CD4-positive, alpha-beta memory T cell (primary cell): ENCODE results near the gene WDR81. TPM values are rescaled to one million over a fixed set of nuclear protein-coding genes. Genes with fewer than 3 reads are reported as not detected.
"Not testable (repeated sequence)": the region's sequence is repeated elsewhere in the genome, so short reads cannot be mapped to it uniquely, and the experiment has no call there.

Source experiments
- CTCF ChIA-PET: fragments of 350-600 bp; sonication (Branson Sonifier 250); formaldehyde crosslinking; loops from one replicate; lab custom pipeline; 2021; ENCODE audit warnings: inconsistent platforms; ENCODE audit not compliant: partially characterized antibody; lab: Charles Lee
- POLR2A ChIA-PET: fragments of 350-600 bp; sonication (Branson Sonifier 250); formaldehyde crosslinking; loops from one replicate; lab custom pipeline; 2021; ENCODE audit not compliant: partially characterized antibody; lab: Charles Lee
- DNase-seq, 5 donors: peaks; one replicate each; pipeline versions ENCODE4 v3.0.0 to v3.0.0-alpha.2; 2020 to 2022; ENCODE audit warnings: mixed read lengths in 1 of 5
- H3K27ac ChIP-seq: one replicate; pipeline ENCODE4 v1.7.0; 2013; ENCODE audit warnings: low read depth, low read length
- H3K27me3 ChIP-seq: 2 replicates; pipeline ENCODE4 v1.7.0; 2013; ENCODE audit warnings: mild to moderate bottlenecking, low read length, moderate library complexity; ENCODE audit not compliant: insufficient read depth
- H3K36me3 ChIP-seq: 2 replicates; pipeline ENCODE4 v1.7.0; 2013; ENCODE audit warnings: mild to moderate bottlenecking, low read length, moderate library complexity; ENCODE audit not compliant: insufficient read depth
- H3K4me1 ChIP-seq: 2 replicates; pipeline ENCODE4 v1.7.0; 2013; ENCODE audit warnings: mild to moderate bottlenecking, low read length, moderate library complexity; ENCODE audit not compliant: insufficient read depth
- H3K4me3 ChIP-seq, 2 donors: one replicate each; pipeline ENCODE4 v1.7.0; 2013; ENCODE audit warnings: low read length in 2 of 2, mild to moderate bottlenecking in 1 of 2
- H3K9me3 ChIP-seq, 2 donors: one replicate each; pipeline ENCODE4 v1.7.0; 2013; ENCODE audit warnings: low read length in 2 of 2, control low read depth in 1 of 2; ENCODE audit not compliant: control insufficient read depth in 1 of 2
- H3K27ac Mint-ChIP-seq, 7 donors: one replicate each; pipeline ENCODE4 v1.8.0; 2020 to 2021; ENCODE audit warnings: mixed read lengths in 7 of 7, mild to moderate bottlenecking in 6 of 7, inconsistent platforms in 3 of 7, moderate library complexity in 3 of 7
- H3K27me3 Mint-ChIP-seq, 2 donors: one replicate each; pipeline ENCODE4 v1.8.0; 2020 to 2021; ENCODE audit warnings: mixed read lengths in 2 of 2
- H3K36me3 Mint-ChIP-seq, 2 donors: one replicate each; pipeline ENCODE4 v1.8.0; 2020 to 2021; ENCODE audit warnings: mixed read lengths in 2 of 2, inconsistent platforms in 1 of 2, mild to moderate bottlenecking in 1 of 2
- H3K4me1 Mint-ChIP-seq, 4 donors: one replicate each; pipeline ENCODE4 v1.8.0; 2020 to 2021; ENCODE audit warnings: mixed read lengths in 4 of 4, mild to moderate bottlenecking in 1 of 4
- H3K4me3 Mint-ChIP-seq, 8 donors: one replicate each; pipeline ENCODE4 v1.8.0; 2020 to 2021; ENCODE audit warnings: mixed read lengths in 8 of 8, mild to moderate bottlenecking in 7 of 8, moderate library complexity in 6 of 8, inconsistent platforms in 3 of 8
- H3K9me3 Mint-ChIP-seq, 8 donors: one replicate each; pipeline ENCODE4 v1.8.0; 2020 to 2021; ENCODE audit warnings: mixed read lengths in 8 of 8, mild to moderate bottlenecking in 5 of 8, inconsistent platforms in 3 of 8, moderate library complexity in 1 of 8
- intact Hi-C: fragments of 100-400 bp; cut with micrococcal nuclease; formaldehyde crosslinking; loops from one replicate; pipeline ENCODE4 v1.15.1; 2023
- polyA plus RNA-seq, 2 donors: library from polyadenylated mRNA; unstranded; fragments of 300-500 nt; fragmentation: Illumina TruSeq; gene quantifications; one replicate each; pipeline ENCODE4 v1.2.3, GENCODE V29; 2021
- total RNA-seq, 2 experiments: library from RNA; stranded (reverse); gene quantifications; one replicate each; pipeline ENCODE4 v1.2.3, GENCODE V29; 2021

WDR81 gene
- total and polyA plus RNA-seq, 4 experiments from 2014 or later = 4.4 to 40.3 (median 29.9) TPM

GRCh38 chr17:1766382-1767135, 42.1 kb downstream of the WDR81 start:
- H3K27ac Mint-ChIP-seq = no peak overlapping the region
- Histone ChIP-seq H3K36me3 (no peaks in the 10 kb centered on the region), H3K4me3 (no peak overlapping the region), H3K9me3 (no peaks in the 10 kb centered on the region), H3K27ac (no peak overlapping the region), H3K27me3 (no peaks in the 10 kb centered on the region), H3K4me1 (peaks cover 40% of the 10 kb centered on the region)
- no peaks in the 10 kb centered on the region for H3K27me3 Mint-ChIP-seq
- H3K36me3 Mint-ChIP-seq = no peaks in the 10 kb centered on the region
- intact Hi-C loops = no loop called here
- peaks cover 18 to 56% (median 29%) of the 10 kb centered on the region in 4 donors for H3K4me1 Mint-ChIP-seq
- CTCF ChIA-PET = interaction anchor here (1.0 to 2.0 kb wide), 4 partner anchors 17 to 50 kb away, joined by 3 to 11 read pairs (median 8); no protein-coding TSS in a partner anchor
- no peak overlapping the region for H3K4me3 Mint-ChIP-seq
- H3K9me3 Mint-ChIP-seq = peaks cover 0 to 2% (median 0%) of the 10 kb centered on the region in 8 donors
- POLR2A ChIA-PET = interaction anchor here (0.5 to 1.3 kb wide), 5 partner anchors 42 to 516 kb away, joined by 3 to 11 read pairs (median 3); no protein-coding TSS in a partner anchor
- no peak for DNase-seq

- no peak overlapping the region for H3K27ac ChIP-seq
- H3K4me1 ChIP-seq = peaks cover 32% of the 10 kb centered on the region
- intact Hi-C loops = no loop called here
- POLR2A ChIA-PET = no interaction called here
- CTCF ChIA-PET = interaction anchor here (2.2 kb wide), 1 partner anchor 46 kb away, joined by 7 read pairs; no protein-coding TSS in a partner anchor
- H3K9me3 Mint-ChIP-seq = peaks cover 0 to 2% (median 0%) of the 10 kb centered on the region in 8 donors
- no peak for DNase-seq
- H3K27ac Mint-ChIP-seq = peak overlapping the region in 3 of 7 donors; percentile 36 to 76 (median 48)
- no peaks in the 10 kb centered on the region for H3K36me3 ChIP-seq
- H3K36me3 Mint-ChIP-seq = no peaks in the 10 kb centered on the region
- H3K9me3 ChIP-seq = no peaks in the 10 kb centered on the region
- H3K4me3 Mint-ChIP-seq = no peak overlapping the region
- no peaks in the 10 kb centered on the region for H3K27me3 ChIP-seq
- peaks cover 18 to 48% (median 27%) of the 10 kb centered on the region in 4 donors for H3K4me1 Mint-ChIP-seq
- H3K4me3 ChIP-seq = no peak overlapping the region
- H3K27me3 Mint-ChIP-seq = no peaks in the 10 kb centered on the region
These were observed 42.9 kb downstream of the WDR81 start for GRCh38 chr17:1767358-1767757.

GRCh38 chr17:1769822-1770477, 45.4 kb downstream of the WDR81 start:
- Histone ChIP-seq H3K27me3 (no peaks in the 10 kb centered on the region), H3K36me3 (no peaks in the 10 kb centered on the region), H3K4me1 (peaks cover 8% of the 10 kb centered on the region), H3K27ac (no peak overlapping the region), H3K9me3 (no peaks in the 10 kb centered on the region), H3K4me3 (no peak overlapping the region)
- H3K4me1 Mint-ChIP-seq = peaks cover 7 to 27% (median 12%) of the 10 kb centered on the region in 4 donors
- H3K9me3 Mint-ChIP-seq = peaks cover 0 to 2% (median 0%) of the 10 kb centered on the region in 8 donors
- peak overlapping the region in 2 of 8 donors; percentile 34 to 36 for H3K4me3 Mint-ChIP-seq
- peak overlapping the region in 4 of 7 donors; percentile 35 to 87 (median 56) for H3K27ac Mint-ChIP-seq
- intact Hi-C loops = no loop called here
- H3K36me3 Mint-ChIP-seq = no peaks in the 10 kb centered on the region
- no peak for DNase-seq
- CTCF ChIA-PET = interaction anchor here (1.2 to 2.2 kb wide), 3 partner anchors 14 to 53 kb away, joined by 4 to 9 read pairs (median 7); no protein-coding TSS in a partner anchor
- POLR2A ChIA-PET = interaction anchor here (0.9 to 1.8 kb wide), 4 partner anchors 15 to 53 kb away, joined by 3 to 7 read pairs (median 4); partner anchors contain the start of gene WDR81
- no peaks in the 10 kb centered on the region for H3K27me3 Mint-ChIP-seq

- intact Hi-C loops, H3K27me3 ChIP-seq, H3K4me3 Mint-ChIP-seq, H3K9me3 ChIP-seq, DNase-seq, H3K4me1 ChIP-seq, H3K4me3 ChIP-seq, H3K9me3 Mint-ChIP-seq, H3K27me3 Mint-ChIP-seq, H3K36me3 Mint-ChIP-seq, H3K27ac ChIP-seq, H3K36me3 ChIP-seq: not testable (repeated sequence)
- Mint-ChIP-seq H3K27ac (peak overlapping the region in 4 of 7 donors; percentile 19 to 82 (median 67)), H3K4me1 (peaks cover 7 to 19% (median 8%) of the 10 kb centered on the region in 4 donors)
- ChIA-PET POLR2A (interaction anchor here (1.3 to 1.9 kb wide), 2 partner anchors 9 to 56 kb away, joined by 3 to 7 read pairs; no protein-coding TSS in a partner anchor), CTCF (interaction anchor here (0.8 to 3.1 kb wide), 4 partner anchors 11 to 52 kb away, joined by 3 to 10 read pairs (median 4); no protein-coding TSS in a partner anchor)
These were observed 48.6 kb downstream of the WDR81 start for GRCh38 chr17:1773000-1773695.

GRCh38 chr17:1773696-1774181, 49.2 kb downstream of the WDR81 start:
- peak overlapping the region in 5 of 7 donors; percentile 27 to 72 (median 47) for H3K27ac Mint-ChIP-seq
- H3K4me3 ChIP-seq = no peak overlapping the region
- H3K4me1 ChIP-seq = peaks cover 8% of the 10 kb centered on the region
- no peak for DNase-seq
- peaks cover 4% of the 10 kb centered on the region for H3K36me3 ChIP-seq
- peaks cover 7 to 19% (median 8%) of the 10 kb centered on the region in 4 donors for H3K4me1 Mint-ChIP-seq
- H3K27me3 Mint-ChIP-seq = no peaks in the 10 kb centered on the region
- POLR2A ChIA-PET = interaction anchor here (1.3 to 1.9 kb wide), 2 partner anchors 9 to 57 kb away, joined by 3 to 7 read pairs; no protein-coding TSS in a partner anchor
- H3K27me3 ChIP-seq = no peaks in the 10 kb centered on the region
- H3K4me3 Mint-ChIP-seq = no peak overlapping the region
- no peak overlapping the region for H3K27ac ChIP-seq
- peaks cover 0 to 2% (median 0%) of the 10 kb centered on the region in 8 donors for H3K9me3 Mint-ChIP-seq
- no peaks in the 10 kb centered on the region for H3K9me3 ChIP-seq
- intact Hi-C loops = no loop called here
- peaks cover 4 to 14% of the 10 kb centered on the region in 2 donors for H3K36me3 Mint-ChIP-seq
- CTCF ChIA-PET = interaction anchor here (0.8 to 3.1 kb wide), 3 partner anchors 10 to 52 kb away, joined by 3 to 10 read pairs (median 4); no protein-coding TSS in a partner anchor

- Mint-ChIP-seq H3K36me3 (peaks cover 4 to 14% of the 10 kb centered on the region in 2 donors), H3K9me3 (no peaks in the 10 kb centered on the region), H3K4me1 (peaks cover 3 to 15% (median 6%) of the 10 kb centered on the region in 4 donors), H3K4me3 (no peak overlapping the region), H3K27me3 (no peaks in the 10 kb centered on the region), H3K27ac (peak overlapping the region in 4 of 7 donors; percentile 4 to 47 (median 40))
- POLR2A ChIA-PET = interaction anchor here (1.3 to 1.9 kb wide), 2 partner anchors 10 to 58 kb away, joined by 3 to 7 read pairs; no protein-coding TSS in a partner anchor
- intact Hi-C loops = no loop called here
- H3K4me1 ChIP-seq = peaks cover 4% of the 10 kb centered on the region
- peaks cover 5% of the 10 kb centered on the region for H3K36me3 ChIP-seq
- no peak overlapping the region for H3K4me3 ChIP-seq
- CTCF ChIA-PET = interaction anchor here (1.1 to 3.1 kb wide), 3 partner anchors 9 to 53 kb away, joined by 3 to 10 read pairs (median 3); no protein-coding TSS in a partner anchor
- no peak overlapping the region for H3K27ac ChIP-seq
- no peak for DNase-seq
- no peaks in the 10 kb centered on the region for H3K9me3 ChIP-seq
- H3K27me3 ChIP-seq = no peaks in the 10 kb centered on the region
These were observed 50.1 kb downstream of the WDR81 start for GRCh38 chr17:1774390-1775176.
